ENCODE measurements around the gene LMF1.

LMF1 gene

DNA sequence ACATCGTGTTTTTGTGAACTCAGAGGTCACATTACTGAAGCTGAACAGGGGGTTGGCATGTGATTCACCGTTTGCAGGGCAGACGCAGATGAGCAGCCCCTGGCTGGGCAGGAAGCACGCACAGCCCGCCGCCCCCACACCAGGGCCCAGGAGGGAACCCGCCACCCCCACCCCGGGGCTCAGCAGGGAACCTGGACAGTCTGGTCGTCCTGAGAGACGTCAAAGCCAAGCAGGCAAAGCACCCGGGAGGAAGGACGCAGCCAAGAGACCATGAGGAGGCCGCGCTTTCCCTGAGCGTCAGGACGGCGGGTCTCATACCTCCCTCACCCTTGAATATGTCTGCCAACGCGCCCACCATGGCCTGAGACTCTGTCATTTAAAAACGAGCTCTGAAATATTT is 60.6 kb downstream of the LMF1 start:
- DNase-seq: no peak

DNA sequence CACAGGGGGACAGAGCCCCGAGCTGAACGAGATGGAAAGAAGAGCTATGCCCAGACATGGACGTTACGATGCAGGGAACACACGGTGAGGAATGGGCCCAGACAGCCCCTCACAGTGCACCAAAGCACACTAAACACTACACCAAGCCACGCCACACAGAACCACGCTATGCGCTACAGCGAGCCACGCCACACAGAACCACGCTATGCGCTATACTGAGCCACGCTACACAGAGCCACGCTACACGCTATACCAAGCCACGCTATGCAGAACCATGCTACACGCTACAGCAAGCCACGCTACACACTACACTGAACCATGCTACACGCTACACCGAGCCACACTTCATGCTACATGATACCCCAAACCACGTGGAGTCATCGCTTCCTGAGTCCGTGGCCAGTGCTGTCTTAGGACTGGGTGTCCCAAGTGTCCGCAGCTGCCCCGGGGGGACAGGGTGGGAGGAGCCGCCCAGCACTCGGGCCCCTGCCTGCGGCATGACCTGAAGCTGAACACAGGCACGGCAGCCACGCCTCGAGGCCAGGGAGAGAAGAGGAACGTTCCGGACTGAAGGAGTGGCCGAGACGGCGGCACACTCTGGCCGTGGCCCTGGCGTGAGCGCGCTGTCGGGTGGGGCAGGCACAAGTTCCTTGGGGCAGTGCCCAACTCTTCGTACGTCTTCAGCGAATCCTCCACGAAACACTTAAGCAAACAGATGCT is 61.3 kb downstream of the LMF1 start:
- DNase-seq: no peak

DNA sequence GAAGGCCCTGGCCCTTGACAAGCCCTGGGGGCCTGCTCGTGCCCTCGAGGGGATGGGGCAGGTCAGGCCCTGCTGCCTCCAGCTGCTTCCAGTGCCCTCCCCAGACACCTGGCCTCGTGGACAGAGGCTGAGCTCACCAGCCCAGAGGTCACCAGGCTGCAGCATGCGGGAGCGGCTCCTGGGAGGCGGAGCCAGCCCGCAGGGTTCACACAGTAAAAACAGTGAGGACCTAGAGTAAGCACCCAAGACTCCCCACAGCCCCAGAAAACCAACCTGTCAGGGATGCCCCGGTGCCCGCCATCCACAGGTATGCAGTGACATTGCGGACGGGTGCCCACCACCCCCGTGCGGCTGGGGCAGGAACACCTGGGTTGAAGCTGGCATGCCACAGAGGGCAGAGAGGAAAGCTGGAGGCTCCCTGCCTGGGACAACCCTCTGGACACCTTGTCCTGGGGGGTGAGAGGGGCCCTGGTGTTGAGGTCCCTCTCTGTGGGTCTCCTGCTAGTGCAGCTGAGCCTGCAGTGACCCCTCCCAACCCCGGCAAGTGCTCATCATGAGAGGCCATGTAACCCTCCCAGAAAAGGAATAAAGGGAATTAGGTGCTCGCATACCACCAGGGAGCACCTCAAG is 62.1 kb downstream of the LMF1 start:
- no peak for DNase-seq

DNA sequence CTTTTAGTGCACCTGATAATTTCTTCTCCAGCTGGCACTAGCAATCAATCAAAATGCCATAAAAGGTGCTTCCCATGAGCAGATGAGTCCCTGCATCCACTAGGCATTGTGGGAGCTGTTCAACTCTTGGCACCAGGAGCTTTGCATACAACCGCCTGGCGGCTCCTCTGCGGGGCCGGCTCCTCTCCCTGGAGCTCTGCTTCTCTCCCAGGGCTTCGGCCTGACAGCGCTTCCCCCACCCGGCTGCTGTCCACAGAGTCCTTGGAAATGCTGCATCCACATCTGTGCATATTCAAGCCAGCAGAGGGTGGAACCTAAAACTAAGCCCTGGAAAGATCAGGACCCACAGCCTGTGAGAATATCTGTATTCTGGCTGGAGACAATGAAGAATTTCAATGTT is 62.9 kb downstream of the LMF1 start:
- DNase-seq: no peak

DNA sequence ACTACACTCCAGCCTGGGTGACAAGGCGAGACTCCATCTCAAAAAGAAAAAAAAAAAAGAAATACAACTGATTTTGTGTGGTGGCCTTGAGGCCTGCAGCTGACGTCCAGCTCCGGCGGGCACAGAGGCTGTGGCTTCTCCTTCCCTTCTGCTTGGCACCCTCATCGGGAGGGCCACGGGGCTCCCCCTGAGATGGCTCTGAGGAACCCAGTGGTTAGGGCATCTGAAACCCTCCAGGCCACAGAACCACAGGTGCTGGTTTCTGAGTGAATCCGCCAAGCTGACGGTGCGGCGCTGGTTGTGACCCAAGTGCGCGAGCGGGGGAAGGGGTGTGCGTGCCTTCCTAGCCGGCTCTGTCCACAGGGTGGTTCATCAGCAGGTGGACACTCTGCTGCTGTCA is 63.4 kb downstream of the LMF1 start:
- DNase-seq: no peak

DNA sequence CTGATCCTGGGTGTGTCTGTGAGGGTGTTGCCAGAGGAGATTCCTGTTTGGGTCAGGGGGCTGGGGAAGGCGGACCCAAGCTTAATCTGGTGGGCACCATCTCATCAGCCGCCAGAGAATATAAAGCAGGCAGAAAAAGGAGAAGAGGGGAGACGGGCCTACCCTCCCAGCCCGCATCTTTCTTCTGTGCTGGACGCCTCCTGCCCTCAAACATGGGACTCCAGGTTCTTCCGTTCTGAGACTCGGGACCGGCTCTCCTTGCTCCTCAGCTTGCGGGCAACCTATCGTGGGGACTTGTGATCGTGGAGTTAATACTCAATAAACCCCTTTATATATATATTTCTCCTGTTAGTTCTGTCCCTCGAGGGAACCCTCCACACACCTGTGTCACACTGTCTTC is 64.5 kb downstream of the LMF1 start:
- DNase-seq: no peak

DNA sequence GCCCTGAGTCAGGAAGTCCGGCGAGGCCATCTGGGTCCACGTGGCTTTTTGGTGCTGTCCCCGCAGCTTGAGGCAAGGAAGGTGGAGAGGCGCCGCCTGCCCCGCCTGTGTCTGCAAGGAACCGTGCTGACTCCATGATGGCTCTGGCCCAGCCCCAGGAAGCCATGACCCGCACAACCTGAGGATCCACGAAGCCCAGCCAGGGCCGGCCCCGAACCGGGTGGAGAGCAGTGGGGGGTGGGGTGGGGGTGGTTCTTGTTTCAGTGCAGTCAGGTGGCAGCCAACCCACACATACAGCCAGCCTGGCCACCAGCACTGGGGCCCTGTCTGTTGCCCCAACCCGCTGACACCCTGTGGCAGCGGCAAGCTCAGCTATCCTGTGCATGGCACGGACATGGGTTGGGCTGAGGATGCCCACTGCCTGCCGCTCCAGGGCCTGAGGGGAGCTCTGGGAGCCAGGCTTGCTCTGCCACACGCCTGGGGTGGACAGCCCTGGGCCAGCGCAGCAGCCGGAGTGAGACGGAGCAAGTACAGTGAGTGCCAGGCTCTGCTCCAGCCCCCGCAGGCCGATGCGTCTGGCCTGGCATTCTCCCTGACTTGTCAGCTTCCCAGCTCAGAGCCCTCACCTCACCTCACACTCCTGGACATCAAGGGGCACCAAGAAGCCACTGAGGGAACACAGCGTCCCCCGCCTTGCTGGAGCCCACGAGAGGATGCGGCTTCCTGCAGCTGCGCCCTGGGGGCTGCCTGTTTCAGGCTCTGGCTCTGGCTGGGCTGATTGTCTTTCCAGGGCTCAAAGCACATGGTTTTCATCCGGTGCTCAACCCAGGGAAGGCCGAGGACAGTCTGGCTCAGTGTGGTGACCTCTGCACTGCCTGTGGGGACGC is 68.8 kb downstream of the LMF1 start:
- DNase-seq: no peak

DNA sequence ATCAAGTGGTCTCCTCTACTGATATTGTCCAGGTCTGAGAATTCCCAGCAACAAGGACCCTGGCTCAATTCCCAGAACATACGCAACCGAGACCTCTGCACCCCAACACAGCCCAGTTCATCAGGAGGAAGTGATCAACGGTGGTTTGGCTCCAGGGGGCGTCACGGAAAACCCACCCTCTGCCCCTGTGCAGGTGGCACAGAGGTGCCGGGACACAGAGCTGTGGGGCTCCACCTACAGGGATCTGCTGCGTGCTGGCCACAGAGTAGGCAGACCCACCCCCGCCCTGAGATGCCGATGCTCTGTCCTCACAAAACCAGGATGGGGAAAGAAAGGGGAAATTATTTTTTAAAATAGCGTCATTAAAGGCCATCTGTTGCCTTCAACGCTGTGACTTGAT is 69.6 kb downstream of the LMF1 start:
- no peak for DNase-seq

DNA sequence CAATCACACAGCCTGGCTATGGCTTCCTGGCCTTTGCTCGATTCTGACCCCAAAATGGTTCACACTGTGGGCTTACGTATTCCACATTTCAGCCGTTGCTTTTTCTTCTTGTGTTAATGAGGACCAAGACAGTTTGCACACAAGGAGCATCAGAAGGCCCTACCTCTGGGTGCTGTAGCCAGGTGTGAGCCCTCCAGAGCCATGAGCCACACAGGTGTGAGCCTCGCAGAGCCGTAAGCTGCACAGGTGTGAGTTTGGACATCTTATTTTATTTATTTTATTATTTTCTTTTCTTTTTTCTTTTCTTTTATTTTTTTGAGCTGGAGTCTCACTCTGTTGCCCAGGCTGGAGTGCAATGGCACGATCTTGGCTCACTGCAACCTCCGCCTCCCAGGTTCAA is 70.6 kb downstream of the LMF1 start:
- DNase-seq: no peak

DNA sequence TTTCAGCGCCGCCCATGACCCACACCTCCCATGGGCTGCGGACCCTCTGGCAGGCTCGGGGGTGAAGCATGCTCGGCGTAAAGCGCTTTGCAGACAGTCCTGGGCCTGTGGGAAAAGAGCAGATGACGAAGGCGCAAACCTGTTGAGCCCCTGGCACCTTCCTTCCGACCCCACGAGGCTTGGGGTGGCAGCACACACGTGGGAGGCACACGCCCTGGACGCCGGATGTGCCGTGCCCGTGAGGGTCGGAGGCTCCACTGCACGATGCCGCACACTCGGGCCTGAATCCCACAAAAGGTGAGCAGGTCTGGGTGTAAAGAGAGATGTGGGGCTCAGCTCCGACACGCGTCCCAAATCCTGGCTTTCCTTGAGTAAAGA is 71.1 kb downstream of the LMF1 start:
- no peak for DNase-seq

DNA sequence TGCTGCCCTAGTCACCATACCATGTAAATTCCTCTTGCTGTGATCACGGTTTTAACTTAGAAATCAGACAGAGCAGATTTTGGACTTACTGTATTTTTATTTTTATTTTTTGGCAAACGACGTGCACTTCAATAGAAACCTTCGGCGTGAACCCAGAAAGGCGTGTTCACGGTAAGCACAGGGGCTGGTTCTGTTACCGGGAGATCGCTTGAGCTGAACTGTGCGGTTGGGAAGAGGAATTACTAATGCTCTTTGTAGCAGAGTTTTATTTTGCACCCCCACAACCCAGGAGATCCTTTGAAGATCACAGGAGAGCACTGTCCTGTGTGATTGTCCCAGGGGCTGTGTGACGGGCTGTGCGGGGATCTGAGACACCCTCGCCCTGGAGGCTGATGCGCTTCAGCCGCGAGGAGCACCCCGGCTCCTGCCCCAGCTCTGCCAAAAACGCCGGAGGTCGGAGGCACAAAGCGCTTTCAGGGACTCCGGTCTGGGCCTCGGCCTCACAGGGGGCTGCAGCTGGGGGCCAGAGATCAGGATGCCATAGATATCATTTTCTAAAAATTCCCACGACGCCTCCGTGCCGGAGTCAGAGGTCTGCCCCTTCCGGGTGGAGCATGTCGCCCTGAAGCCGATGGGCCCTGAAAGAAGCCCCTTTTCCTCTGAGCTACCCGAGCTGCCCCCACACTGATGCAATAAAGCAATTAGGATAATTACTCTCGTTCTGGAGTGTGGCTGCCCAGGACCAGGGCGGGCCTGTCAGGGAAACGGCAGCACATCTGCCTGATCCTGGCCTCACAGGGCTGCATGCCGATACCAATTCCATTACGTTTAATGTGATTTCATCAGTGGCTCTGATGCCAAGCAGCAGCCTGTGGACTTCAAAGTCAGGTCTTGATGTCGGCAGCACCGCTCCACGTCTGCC is 71.8 kb downstream of the LMF1 start:
- no peak for DNase-seq

DNA sequence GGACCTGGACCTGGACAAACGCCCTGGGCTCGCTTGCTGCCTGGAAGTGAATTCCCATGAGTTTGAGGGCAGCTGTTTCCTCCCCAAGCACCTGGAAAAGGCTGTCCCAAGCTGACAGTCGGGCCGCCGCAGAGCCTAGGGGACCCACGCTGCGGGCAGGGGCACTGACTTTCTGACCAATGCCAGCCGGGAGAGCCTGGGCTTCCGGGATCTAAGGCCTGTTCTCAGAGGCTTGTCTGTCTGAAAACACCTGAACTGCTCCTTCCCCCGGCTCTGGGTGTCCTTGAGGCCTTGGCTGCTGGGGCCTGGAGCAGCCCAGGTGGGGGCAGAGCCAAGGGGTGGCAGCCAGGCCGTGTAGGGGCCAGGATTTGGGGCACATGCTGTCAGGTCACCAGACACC is 72.6 kb downstream of the LMF1 start:
- no peak for DNase-seq

DNA sequence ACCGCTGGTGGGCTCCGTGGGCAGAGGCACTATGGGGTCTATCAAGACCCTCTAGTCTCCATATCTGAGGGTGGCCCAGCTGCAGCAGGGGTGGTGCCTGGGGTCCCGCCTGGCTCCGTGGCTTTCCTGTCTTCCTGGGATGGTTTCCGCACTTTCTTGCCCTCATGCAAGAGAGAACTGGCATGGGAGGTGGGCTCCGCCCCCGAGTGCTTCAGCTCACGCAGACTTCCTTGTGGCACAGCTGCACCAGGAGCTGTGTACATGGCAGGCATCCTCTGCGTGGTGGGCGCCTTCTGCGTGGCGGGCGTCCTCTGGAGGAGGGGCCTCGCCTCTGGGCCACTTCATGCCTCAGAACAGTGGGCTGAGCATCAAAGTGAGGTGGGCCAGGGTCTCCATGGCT is 73.1 kb downstream of the LMF1 start:
- DNase-seq: no peak

DNA sequence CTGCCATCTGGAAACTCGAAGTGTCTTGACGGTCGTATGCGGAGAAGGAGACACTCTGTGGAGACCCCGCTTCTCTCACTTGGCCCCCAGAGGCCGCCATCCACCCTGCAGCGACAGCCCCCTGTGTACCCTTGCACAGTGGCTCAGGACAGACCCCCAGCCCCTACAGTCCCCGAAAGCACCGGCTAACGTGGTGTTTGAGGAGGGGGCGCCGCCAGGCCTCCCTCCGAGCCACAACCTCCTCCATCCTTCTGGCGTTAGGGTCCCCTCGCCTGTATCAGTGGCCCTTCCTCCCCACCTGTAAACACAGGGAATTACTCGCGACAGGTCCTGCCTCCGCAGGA is 73.6 kb downstream of the LMF1 start:
- no peak for DNase-seq

DNA sequence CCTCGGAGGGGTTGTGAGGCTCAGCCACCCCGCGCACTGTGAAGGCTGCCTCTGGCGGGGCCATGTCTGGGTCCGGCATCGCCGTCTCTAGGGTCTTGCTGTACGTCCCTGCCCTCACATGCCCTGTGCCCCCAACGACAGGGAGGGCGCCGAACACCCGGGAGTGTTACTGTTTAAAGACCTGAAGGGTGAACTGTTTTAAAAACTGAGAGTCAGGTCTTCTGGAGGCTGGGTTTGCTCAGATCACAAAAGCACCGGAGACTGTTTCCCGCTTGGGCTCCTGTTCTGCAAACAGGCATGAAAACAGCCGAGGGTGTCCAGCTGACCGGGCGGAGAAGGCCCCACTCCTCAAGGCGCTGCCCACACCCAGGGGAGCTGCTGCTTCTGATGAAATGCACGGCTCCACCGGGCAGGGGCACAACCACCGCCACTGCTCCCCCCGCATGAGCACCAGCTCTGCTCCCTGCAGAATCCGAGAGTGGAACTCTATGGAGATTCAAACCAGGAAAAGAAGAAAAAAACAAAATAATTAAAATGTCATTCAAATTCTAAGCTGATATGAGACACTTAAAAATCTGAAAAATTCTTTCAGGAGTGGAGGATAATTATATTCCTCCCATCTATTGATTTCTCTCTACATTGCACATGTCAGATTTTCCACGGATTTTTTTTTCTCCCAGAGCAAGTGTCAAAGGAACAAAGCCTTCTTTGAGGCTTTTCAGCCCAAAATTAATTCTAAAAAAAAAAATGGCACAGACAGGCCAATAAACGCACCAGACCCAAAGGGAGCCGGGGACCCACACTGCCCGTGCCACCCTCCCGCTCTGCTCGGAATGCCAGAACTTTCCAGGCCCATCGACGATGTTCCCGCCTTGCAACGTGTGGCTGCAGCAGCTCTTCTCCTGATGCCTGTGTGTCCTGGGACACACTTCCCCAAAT is 74.3 kb downstream of the LMF1 start:
- no peak for DNase-seq

DNA sequence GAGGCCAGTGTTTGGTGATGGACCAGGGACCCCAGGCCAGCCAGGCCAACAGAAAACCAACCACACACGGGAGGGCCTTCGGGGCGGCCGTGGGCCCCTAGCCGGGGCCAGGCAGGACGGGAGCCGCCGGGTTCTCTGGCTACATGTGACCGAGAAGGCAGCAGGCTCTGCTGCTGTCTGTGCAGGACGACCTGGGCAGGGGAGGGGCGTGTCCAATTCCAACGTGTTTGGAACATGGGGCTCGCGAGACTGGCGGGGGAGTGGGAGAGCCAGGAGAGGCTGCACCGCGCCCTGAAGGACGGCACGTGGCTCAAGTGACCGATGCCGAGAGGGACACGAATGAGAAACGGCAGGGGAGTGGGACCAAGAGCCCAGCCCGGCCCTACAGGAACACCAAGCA is 75.4 kb downstream of the LMF1 start:
- no peak for DNase-seq

DNA sequence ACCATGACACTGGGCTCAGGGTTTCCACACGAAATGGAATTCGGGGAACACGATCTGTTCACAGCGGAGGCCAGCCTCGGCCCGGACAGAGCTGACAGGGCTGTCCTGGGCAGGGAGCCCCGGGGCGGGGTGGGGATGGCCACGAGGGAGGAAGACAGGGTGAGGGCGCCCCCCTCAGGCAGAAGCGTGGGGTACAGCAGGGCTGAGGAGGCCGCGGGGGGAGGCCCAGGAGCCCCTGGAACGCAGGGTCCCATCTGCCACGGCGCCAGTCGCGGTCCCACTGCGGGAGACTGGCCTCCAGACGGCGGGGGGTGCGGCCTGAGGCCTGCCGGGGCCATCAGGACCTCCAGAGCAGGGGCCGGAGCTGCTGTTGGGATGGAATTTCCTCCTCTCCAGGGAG is 75.9 kb downstream of the LMF1 start:
- no peak for DNase-seq

DNA sequence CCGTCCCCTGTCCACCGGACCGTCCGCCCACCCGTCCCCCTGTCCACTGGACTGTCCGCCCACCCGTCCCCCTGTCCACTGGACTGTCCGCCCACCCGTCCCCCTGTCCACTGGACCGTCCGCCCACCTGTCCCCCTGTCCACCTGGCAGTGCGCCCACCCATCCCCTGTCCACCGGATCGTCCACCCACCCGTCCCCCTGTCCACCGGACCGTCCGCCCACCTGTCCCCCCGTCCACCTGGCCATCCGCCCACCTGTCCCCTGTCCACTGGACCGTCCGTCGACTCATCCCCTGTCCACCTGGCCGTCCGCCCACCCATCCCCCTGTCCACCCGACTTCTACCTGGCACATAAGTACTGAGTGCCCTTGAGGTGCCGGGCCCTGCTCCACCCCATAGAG is 76.6 kb downstream of the LMF1 start:
- DNase-seq: no peak

DNA sequence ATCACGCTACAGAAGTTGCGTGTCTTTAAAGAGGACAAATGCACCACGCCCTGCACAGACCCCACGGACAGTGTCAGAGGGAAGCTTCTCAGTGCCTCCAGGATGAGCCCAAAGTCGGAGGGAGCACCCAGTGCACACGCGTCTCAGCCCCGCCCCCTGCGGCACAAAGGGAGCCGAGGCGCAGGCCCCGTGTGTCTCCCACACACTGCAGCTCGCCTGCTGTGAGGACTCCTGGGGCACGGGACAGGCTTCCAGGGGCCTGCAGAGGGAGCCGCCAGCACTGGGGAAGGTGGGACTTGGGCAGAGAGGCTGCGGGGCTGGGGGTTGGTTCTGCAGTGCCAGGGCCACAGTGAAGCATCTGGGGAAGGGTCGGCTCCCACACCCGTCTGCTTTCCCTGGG is 77.4 kb downstream of the LMF1 start:
- no peak for DNase-seq

DNA sequence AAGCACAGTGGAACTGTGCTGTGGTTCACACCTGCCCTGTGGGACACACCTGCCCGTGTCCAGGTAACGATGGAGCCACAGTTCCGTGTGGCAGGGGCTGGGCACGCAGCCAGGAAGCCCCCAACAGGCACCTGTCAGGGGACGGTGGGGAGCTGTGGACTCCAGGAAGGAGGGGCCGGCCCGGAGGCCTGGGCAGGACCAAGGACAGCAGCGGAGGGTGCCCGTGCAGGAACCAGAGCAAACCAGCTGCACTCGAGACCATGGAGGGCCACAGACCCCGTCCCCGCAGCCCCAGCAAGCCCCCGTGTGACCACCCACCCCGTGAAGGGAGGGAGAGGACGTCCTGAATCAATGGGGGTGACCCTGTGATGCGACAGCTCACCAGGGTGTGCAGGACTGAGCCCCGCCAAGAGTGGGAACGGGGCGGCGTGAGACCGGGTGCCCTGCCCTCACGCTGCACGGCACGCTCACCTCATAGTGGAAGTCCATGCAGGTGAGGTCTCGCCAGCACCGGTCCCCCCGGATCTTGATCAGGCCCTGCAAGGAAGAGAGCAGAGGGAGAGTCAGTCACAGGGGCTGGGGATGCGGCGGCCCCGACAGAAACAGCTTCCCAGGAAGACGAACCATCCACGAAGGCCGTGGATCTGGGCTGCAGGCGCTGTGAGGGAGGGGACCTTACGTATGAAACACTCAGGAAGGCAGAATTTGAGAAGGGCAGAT is 78.1 kb downstream of the LMF1 start:
- DNase-seq: no peak

DNA sequence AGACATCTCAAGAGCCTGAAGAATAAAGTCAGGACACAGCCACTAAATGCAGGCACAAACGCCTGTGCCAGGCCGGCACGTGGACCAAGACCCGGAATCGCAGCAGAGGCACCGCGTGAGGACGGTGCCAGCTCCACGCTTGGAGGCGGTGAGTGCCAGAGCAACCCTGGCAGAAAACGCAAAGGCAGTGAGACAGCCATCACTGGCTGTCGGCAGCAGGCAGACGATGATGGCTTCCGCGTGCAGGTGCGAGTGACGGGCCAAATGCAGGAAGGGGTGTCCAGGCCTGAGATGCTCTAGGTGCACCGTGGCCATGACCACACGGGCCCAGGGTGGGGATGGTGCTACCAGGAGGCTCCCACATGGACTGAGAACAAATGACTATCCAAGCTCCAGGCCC is 78.8 kb downstream of the LMF1 start:
- no peak for DNase-seq
